GM12872 (cell line): Measurements from ENCODE around the gene APOBEC3A.

Experiments
- TF ChIP-seq, protein P1 (sequence below): IDR thresholded peaks from 3 replicates; pipeline ENCODE4 v1.5.1; 2011; ENCODE audit warnings: low read depth, mild to moderate bottlenecking, low read length, moderate library complexity; ENCODE audit not compliant: insufficient read depth

The APOBEC3A gene

GRCh38 chr22:38937036-38937435, 20.4 kb upstream of the APOBEC3A start:
- TF ChIP-seq, protein P1, sequence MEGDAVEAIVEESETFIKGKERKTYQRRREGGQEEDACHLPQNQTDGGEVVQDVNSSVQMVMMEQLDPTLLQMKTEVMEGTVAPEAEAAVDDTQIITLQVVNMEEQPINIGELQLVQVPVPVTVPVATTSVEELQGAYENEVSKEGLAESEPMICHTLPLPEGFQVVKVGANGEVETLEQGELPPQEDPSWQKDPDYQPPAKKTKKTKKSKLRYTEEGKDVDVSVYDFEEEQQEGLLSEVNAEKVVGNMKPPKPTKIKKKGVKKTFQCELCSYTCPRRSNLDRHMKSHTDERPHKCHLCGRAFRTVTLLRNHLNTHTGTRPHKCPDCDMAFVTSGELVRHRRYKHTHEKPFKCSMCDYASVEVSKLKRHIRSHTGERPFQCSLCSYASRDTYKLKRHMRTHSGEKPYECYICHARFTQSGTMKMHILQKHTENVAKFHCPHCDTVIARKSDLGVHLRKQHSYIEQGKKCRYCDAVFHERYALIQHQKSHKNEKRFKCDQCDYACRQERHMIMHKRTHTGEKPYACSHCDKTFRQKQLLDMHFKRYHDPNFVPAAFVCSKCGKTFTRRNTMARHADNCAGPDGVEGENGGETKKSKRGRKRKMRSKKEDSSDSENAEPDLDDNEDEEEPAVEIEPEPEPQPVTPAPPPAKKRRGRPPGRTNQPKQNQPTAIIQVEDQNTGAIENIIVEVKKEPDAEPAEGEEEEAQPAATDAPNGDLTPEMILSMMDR, result no peak

- TF ChIP-seq, protein P1, result no peak
Observed at GRCh38 chr22:38937541-38937940, 19.9 kb upstream of the APOBEC3A start.

- TF ChIP-seq, protein P1, result no peak
Observed at GRCh38 chr22:38938221-38938620, 19.2 kb upstream of the APOBEC3A start.

DNA sequence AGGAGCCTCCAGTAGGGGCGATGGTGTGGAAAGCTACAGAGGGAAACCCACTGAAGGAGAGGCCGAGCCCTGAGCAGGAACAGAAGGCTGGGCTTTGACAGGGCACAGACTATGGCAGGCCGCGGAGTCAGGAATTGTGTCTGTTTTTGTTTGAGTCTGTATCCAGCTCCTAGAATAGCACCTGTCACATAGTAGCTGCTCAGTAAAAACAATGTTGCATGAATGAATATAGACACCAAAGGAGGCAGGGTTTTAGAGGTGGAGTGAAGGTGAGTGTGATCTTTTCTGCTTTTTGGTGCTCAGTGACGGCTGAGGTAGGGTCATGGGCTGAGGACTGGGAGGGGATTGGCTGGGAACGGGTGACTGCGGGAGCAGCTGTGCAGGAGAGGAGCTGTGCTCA, 18.5 kb upstream of the APOBEC3A start:
- TF ChIP-seq, protein P1, result no peak

DNA sequence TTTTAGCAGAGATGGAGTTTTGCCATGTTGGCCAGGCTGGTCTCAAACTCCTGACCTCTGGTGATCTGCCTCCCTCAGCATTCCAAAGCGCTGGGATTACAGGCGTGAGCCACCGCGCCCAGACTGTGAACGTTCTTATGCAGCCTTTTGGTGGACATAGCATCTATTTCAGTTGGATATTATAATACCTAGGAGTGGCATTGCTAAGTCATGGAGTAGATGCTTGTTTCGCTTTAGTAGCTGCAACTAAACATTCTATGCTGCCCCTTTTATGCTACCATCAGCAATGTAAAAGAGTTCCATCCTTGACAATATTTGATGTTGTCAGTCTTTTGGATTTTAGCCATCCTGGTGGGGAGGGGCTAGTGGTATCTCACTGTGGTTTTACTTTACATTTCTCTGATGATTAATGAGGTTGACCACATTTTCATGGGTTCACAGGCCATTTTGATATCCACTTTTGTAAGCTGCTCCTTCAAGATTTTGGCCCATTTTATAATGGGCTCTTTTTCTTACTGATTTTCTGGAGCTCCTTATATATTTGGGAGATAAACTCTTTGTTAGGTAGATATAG, 16.5 kb upstream of the APOBEC3A start:
- TF ChIP-seq, protein P1, result no peak

GRCh38 chr22:38941488-38941987, 15.9 kb upstream of the APOBEC3A start:
- TF ChIP-seq, protein P1, result no peak

DNA sequence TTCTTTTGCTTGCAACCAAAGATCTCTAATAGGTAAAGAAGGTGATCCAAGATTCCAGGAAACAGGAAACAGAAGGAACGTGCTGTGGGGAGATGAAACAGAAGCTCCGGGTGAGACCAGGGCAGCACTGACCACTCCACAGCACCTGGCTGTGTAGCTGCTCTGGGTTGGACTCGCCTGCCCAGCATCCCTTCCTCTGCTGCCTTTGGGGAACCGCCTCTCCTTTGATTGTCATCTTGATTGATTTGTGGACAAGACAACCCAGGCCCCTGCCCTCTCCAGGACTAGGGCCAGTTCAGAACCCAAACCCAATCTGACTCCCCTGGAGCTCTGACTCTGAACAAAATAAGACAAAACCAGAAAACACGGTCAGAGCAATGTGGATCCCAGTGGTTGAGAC, 14.7 kb upstream of the APOBEC3A start:
- TF ChIP-seq, protein P1, result no peak
